Endothelial cell of umbilical vein (primary cell): Measurements from ENCODE around the gene ROPN1B. TPM values are rescaled to one million over a fixed set of nuclear protein-coding genes. Genes with fewer than 3 reads are reported as not detected.
A peak's percentile ranks its signal among the peaks of the same experiment; 100 is the strongest.
"Not testable (repeated sequence)": the region's sequence is repeated elsewhere in the genome, so short reads cannot be mapped to it uniquely, and the experiment has no call there.

Experiments
- BruUV-seq: library from RNA; stranded (reverse); fragments of 400-500 nt; replicated peaks from 2 replicates; lab custom pipeline; 2021; lab: Mats Ljungman, UMichigan
- CTCF ChIA-PET: fragments of 300-600, 350-600 bp; sonication (Branson Sonifier 250); formaldehyde crosslinking; loops from one replicate; lab custom pipeline; 2021; ENCODE audit warnings: antibody characterized with exemption, inconsistent platforms; lab: Charles Lee
- POLR2A ChIA-PET: fragments of 300-600, 350-600 bp; sonication (Branson Sonifier 250); formaldehyde crosslinking; loops from one replicate; lab custom pipeline; 2021; ENCODE audit warnings: antibody characterized with exemption, inconsistent platforms; lab: Charles Lee
- DNase-seq: peaks from one replicate; pipeline ENCODE4 v3.0.0-alpha.2; 2011; ENCODE audit warnings: low read depth, low spot score
- FAIRE-seq: peaks from 2 replicates; lab custom pipeline; 2011; peaks lifted over from hg19 to GRCh38; lab: Jason Lieb, UNC
- H2AFZ ChIP-seq: 2 replicates; pipeline ENCODE4 v1.6.0; 2012; ENCODE audit warnings: low read depth, low read length, control low read depth, inconsistent platforms
- H3K27ac ChIP-seq: 2 replicates; pipeline ENCODE4 v1.5.1; 2011; ENCODE audit warnings: low read depth, mild to moderate bottlenecking, control low read depth, low read length, moderate library complexity; ENCODE audit not compliant: insufficient read depth
- H3K27me3 ChIP-seq, 2 experiments: 2 replicates each; pipeline versions ENCODE4 v1.6.0 to v1.6.1; 2011; ENCODE audit warnings: low read length in 2 of 2, mixed read lengths in 1 of 2; ENCODE audit not compliant: control insufficient read depth in 2 of 2, insufficient read depth in 2 of 2
- H3K36me3 ChIP-seq, 2 experiments: 2 replicates in 1 of 2; 3 replicates in 1 of 2; pipeline ENCODE4 v1.5.1; 2011; ENCODE audit warnings: low read length in 2 of 2, mild to moderate bottlenecking in 1 of 2, moderate library complexity in 1 of 2; ENCODE audit not compliant: control insufficient read depth in 2 of 2, insufficient read depth in 2 of 2; ENCODE audit errors: extremely low read depth in 1 of 2
- H3K4me1 ChIP-seq: 3 replicates; pipeline ENCODE4 v1.5.1; 2011; ENCODE audit warnings: mild to moderate bottlenecking, low read length; ENCODE audit not compliant: control insufficient read depth, insufficient read depth; ENCODE audit errors: extremely low read depth
- H3K4me2 ChIP-seq: 2 replicates; pipeline ENCODE4 v1.6.1; 2011; ENCODE audit warnings: low read length, control low read depth, mixed read lengths; ENCODE audit not compliant: insufficient read depth
- H3K4me3 ChIP-seq, 3 experiments: fragments of 200-600 bp in 1 of 3; sonication (generic), shearing (Covaris generic) in 1 of 3; replicated peaks in 1 of 3; 2 replicates each; pipeline ENCODE4 v1.5.1; 2011 to 2016; ENCODE audit warnings: control low read depth in 3 of 3, low read length in 3 of 3, mild to moderate bottlenecking in 2 of 3, inconsistent platforms in 1 of 3, low read depth in 1 of 3, moderate library complexity in 1 of 3; ENCODE audit not compliant: insufficient read depth in 1 of 3
- H3K79me2 ChIP-seq: 2 replicates; pipeline ENCODE4 v1.6.0; 2012; ENCODE audit warnings: low read length, inconsistent platforms; ENCODE audit not compliant: control insufficient read depth, insufficient read depth
- H3K9ac ChIP-seq: replicated peaks from 2 replicates; pipeline ENCODE3; 2011; ENCODE audit warnings: low read length, control low read depth; ENCODE audit not compliant: insufficient read depth; ENCODE audit errors: extremely low read depth
- H3K9me1 ChIP-seq: replicated peaks from 3 replicates; pipeline ENCODE4 v1.6.0; 2011; ENCODE audit warnings: mild to moderate bottlenecking, low read length; ENCODE audit not compliant: control insufficient read depth, insufficient read depth; ENCODE audit errors: extremely low read depth
- H3K9me3 ChIP-seq: replicated peaks from 2 replicates; pipeline ENCODE4 v1.5.1; 2012; ENCODE audit warnings: low read length, inconsistent platforms; ENCODE audit not compliant: control insufficient read depth, insufficient read depth
- H4K20me1 ChIP-seq: replicated peaks from 2 replicates; pipeline ENCODE3; 2011; ENCODE audit warnings: mild to moderate bottlenecking, low read length; ENCODE audit not compliant: control insufficient read depth, insufficient read depth; ENCODE audit errors: extremely low read depth
- CTCF ChIP-seq, 2 donors: IDR thresholded peaks; 1 replicate in 1 of 2; 2 replicates in 1 of 2; pipeline ENCODE4 v1.5.1; 2011; ENCODE audit warnings: low read length in 2 of 2, mild to moderate bottlenecking in 2 of 2, moderate library complexity in 2 of 2, control low read depth in 1 of 2, inconsistent platforms in 1 of 2, low read depth in 1 of 2; ENCODE audit not compliant: insufficient read depth in 1 of 2; ENCODE audit errors: extremely low read depth in 1 of 2
- dilution Hi-C: fragments of 300-500 bp; cut with MboI; formaldehyde crosslinking; loops from one replicate; pipeline ENCODE4 v1.15.0; 2019; ENCODE audit warnings: low sequenced_read_pairs; ENCODE audit not compliant: extremely low pct_ligation_motif_present
- intact Hi-C: fragments of 100-400 bp; cut with micrococcal nuclease; formaldehyde crosslinking; loops from one replicate; pipeline ENCODE4 v1.10.0; 2022
- polyA plus RNA-seq, 4 experiments: library from polyadenylated mRNA; depleted of rRNA in 3 of 4; stranded (reverse) in 3 of 4; unstranded in 1 of 4; fragments of >200 nt; gene quantifications; 2 replicates each; pipeline versions ENCODE4 v1.2.1 to v1.2.3, GENCODE V29; 2011 to 2012; ENCODE audit warnings: missing spikeins in 1 of 4
- total RNA-seq: library from RNA; stranded (reverse); gene quantifications from 2 replicates; pipeline ENCODE4 v1.2.3, GENCODE V29; 2021

ROPN1B gene
- total and polyA plus RNA-seq, 2 donors (not counting 3 experiments of a cell fraction or from before 2014, with no cell fraction given) = not detected

- CTCF ChIA-PET = interaction anchor here (0.6 to 2.3 kb wide), 3 partner anchors 170 to 1921 kb away, joined by 3 to 12 read pairs (median 3); no protein-coding TSS in a partner anchor
- H3K27me3 ChIP-seq, H3K4me1 ChIP-seq, BruUV-seq, dilution Hi-C loops, intact Hi-C loops, H3K9me3 ChIP-seq, H3K9ac ChIP-seq, H3K79me2 ChIP-seq, H3K27ac ChIP-seq, H2AFZ ChIP-seq, H4K20me1 ChIP-seq, FAIRE-seq, H3K4me2 ChIP-seq, POLR2A ChIA-PET, H3K4me3 ChIP-seq, H3K36me3 ChIP-seq, H3K9me1 ChIP-seq, DNase-seq: not testable (repeated sequence)
- TF ChIP-seq CTCF (IDR thresholded peaks at IDR 0.05; ENCODE audit: extremely low read depth in 1 of 2, insufficient read depth in 1 of 2, low read depth in 1 of 2, low read length in 2 of 2) = peak; percentile 6 to 20
Measured at GRCh38 chr3:125936210-125936815, 32.7 kb upstream of the ROPN1B start.

GRCh38 chr3:125936891-125937290 is 32.1 kb upstream of the ROPN1B start:
- DNase-seq, H3K9me1 ChIP-seq, FAIRE-seq, intact Hi-C loops, H4K20me1 ChIP-seq, POLR2A ChIA-PET, H3K4me2 ChIP-seq, dilution Hi-C loops, H3K36me3 ChIP-seq, H3K9ac ChIP-seq, H3K9me3 ChIP-seq, H3K4me1 ChIP-seq, H2AFZ ChIP-seq, H3K27ac ChIP-seq, BruUV-seq, H3K4me3 ChIP-seq, H3K27me3 ChIP-seq, H3K79me2 ChIP-seq: not testable (repeated sequence)
- CTCF ChIA-PET = interaction anchor here (0.6 to 2.3 kb wide), 3 partner anchors 170 to 1922 kb away, joined by 3 to 12 read pairs (median 3); no protein-coding TSS in a partner anchor

GRCh38 chr3:125947806-125948205 is 21.2 kb upstream of the ROPN1B start:
- H4K20me1 ChIP-seq, H3K4me2 ChIP-seq, H3K4me3 ChIP-seq, H3K4me1 ChIP-seq, H3K9me1 ChIP-seq, CTCF ChIA-PET, FAIRE-seq, H3K79me2 ChIP-seq, POLR2A ChIA-PET, H3K9ac ChIP-seq, intact Hi-C loops, DNase-seq, BruUV-seq, H3K27ac ChIP-seq, dilution Hi-C loops, H3K27me3 ChIP-seq, H3K36me3 ChIP-seq, H2AFZ ChIP-seq, H3K9me3 ChIP-seq: not testable (repeated sequence)
